SK-N-SH (cell line): Measurements from ENCODE around the gene PRXL2B. TPM values are rescaled to one million over a fixed set of nuclear protein-coding genes. Genes with fewer than 3 reads are reported as not detected.

ENCODE experiments used
- CTCF ChIA-PET: fragments of 300-600, 350-600 bp; formaldehyde crosslinking; extraction: SDS; loops from one replicate; lab custom pipeline; 2021; lab: Yijun Ruan, JAX
- POLR2A ChIA-PET: fragments of 350-600 bp; sonication (Branson Sonifier 250); formaldehyde crosslinking; extraction: SDS; loops from one replicate; lab custom pipeline; 2020; ENCODE audit warnings: antibody characterized with exemption, inconsistent platforms; lab: Yijun Ruan, JAX
- DNase-seq: peaks from one replicate; pipeline ENCODE4 v3.0.0; 2012
- H2AFZ ChIP-seq: fragments of 200-600 bp; sonication (generic); 2 replicates; pipeline ENCODE4 v1.8.1; 2016; ENCODE audit warnings: antibody characterized with exemption, mild to moderate bottlenecking, low read depth
- H3F3A ChIP-seq: fragments of 200-600 bp; sonication (generic); replicated peaks from 2 replicates; pipeline ENCODE3; 2016; ENCODE audit warnings: antibody characterized with exemption, mild to moderate bottlenecking; ENCODE audit not compliant: insufficient read depth
- H3K27ac ChIP-seq, 2 experiments: fragments of 200-500 bp in 1 of 2; fragments of 200-600 bp in 1 of 2; sonication (Bioruptor generic) in 1 of 2; sonication (generic), shearing (Covaris generic) in 1 of 2; 2 replicates each; pipeline versions ENCODE4 v1.5.1 to v1.6.1; 2014 to 2016; ENCODE audit warnings: low read depth in 2 of 2, inconsistent platforms in 1 of 2, low read length in 1 of 2, mild to moderate bottlenecking in 1 of 2, mixed read lengths in 1 of 2
- H3K27me3 ChIP-seq: fragments of 200-600 bp; sonication (generic), shearing (Covaris generic); 2 replicates; pipeline ENCODE4 v1.6.1; 2016; ENCODE audit warnings: mixed run types; ENCODE audit not compliant: insufficient read depth
- H3K36me3 ChIP-seq, 2 experiments: fragments of 200-500 bp in 1 of 2; fragments of 200-600 bp in 1 of 2; sonication (Bioruptor generic) in 1 of 2; sonication (generic) in 1 of 2; replicated peaks in 1 of 2; 2 replicates each; pipeline versions ENCODE3 to v1.5.1; 2014 to 2016; ENCODE audit warnings: low read length in 1 of 2, mild to moderate bottlenecking in 1 of 2; ENCODE audit not compliant: insufficient read depth in 2 of 2, control insufficient read depth in 1 of 2
- H3K4me1 ChIP-seq, 2 experiments: fragments of 200-500 bp in 1 of 2; fragments of 200-600 bp in 1 of 2; sonication (Bioruptor generic) in 1 of 2; sonication (generic), shearing (Covaris generic) in 1 of 2; 2 replicates each; pipeline versions ENCODE4 v1.5.1 to v1.6.1; 2014 to 2016; ENCODE audit warnings: low read depth in 1 of 2, low read length in 1 of 2, mixed run types in 1 of 2; ENCODE audit not compliant: insufficient read depth in 2 of 2, control insufficient read depth in 1 of 2
- H3K4me2 ChIP-seq: fragments of 200-600 bp; sonication (generic), shearing (Covaris generic); 2 replicates; pipeline ENCODE4 v1.6.1; 2017; ENCODE audit warnings: mixed run types
- H3K4me3 ChIP-seq, 2 experiments: fragments of 200-500 bp in 1 of 2; fragments of 200-600 bp in 1 of 2; sonication (Bioruptor generic) in 1 of 2; sonication (generic), shearing (Covaris generic) in 1 of 2; 2 replicates each; pipeline versions ENCODE4 v1.5.1 to v1.8.1; 2014 to 2016; ENCODE audit warnings: low read depth in 2 of 2, inconsistent platforms in 1 of 2, low read length in 1 of 2, mild to moderate bottlenecking in 1 of 2, mixed read lengths in 1 of 2, moderate library complexity in 1 of 2
- H3K79me2 ChIP-seq: fragments of 200-600 bp; sonication (generic); 2 replicates; pipeline ENCODE4 v1.8.1; 2017; ENCODE audit warnings: mild to moderate bottlenecking; ENCODE audit not compliant: insufficient read depth
- H3K9ac ChIP-seq: fragments of 200-600 bp; sonication (generic); 2 replicates; pipeline ENCODE4 v1.6.1; 2017; ENCODE audit warnings: mixed run types
- H3K9me2 ChIP-seq: fragments of 200-600 bp; sonication (generic); 2 replicates; pipeline ENCODE4 v1.6.1; 2017; ENCODE audit warnings: mixed run types
- H3K9me3 ChIP-seq: fragments of 200-600 bp; sonication (generic); 2 replicates; pipeline ENCODE4 v1.6.1; 2017; ENCODE audit warnings: mixed run types, mild to moderate bottlenecking, moderate library complexity
- H4K20me1 ChIP-seq: fragments of 200-600 bp; sonication (generic); 2 replicates; pipeline ENCODE4 v1.6.1; 2017; ENCODE audit warnings: mild to moderate bottlenecking, mixed run types; ENCODE audit not compliant: insufficient read depth
- EZH2phosphoT487 ChIP-seq: fragments of 200-600 bp; sonication (generic); IDR thresholded peaks from 2 replicates; pipeline ENCODE4 v1.6.1; 2017; ENCODE audit warnings: low read depth, mixed run types, mild to moderate bottlenecking, antibody characterized with exemption, moderate library complexity, borderline replicate concordance
- FOSL2 ChIP-seq: IDR thresholded peaks from 2 replicates; pipeline ENCODE4 v1.4.0; 2012; ENCODE audit warnings: low read depth, mild to moderate bottlenecking, moderate library complexity, borderline replicate concordance
- NFIC ChIP-seq: IDR thresholded peaks from 2 replicates; pipeline ENCODE4 v1.4.0; 2012; ENCODE audit warnings: borderline replicate concordance
- RCOR1 ChIP-seq: fragments of 150-350 bp; IDR thresholded peaks from 2 replicates; pipeline ENCODE4 v1.6.1; 2017; ENCODE audit warnings: antibody characterized with exemption, low read length
- YY1 ChIP-seq: IDR thresholded peaks from 2 replicates; pipeline ENCODE4 v1.4.0; 2012; ENCODE audit warnings: low read depth, mild to moderate bottlenecking
- WGBS: methylation state at CpG from one replicate; pipeline ENCODE4 v1.1.6; 2017; ENCODE audit warnings: low lambda C conversion rate; 5-methylcytosine and 5-hydroxymethylcytosine counted together
- polyA plus RNA-seq, 3 experiments: library from polyadenylated mRNA; depleted of rRNA; stranded (reverse); fragments of >200 nt; gene quantifications; 2 replicates each; pipeline ENCODE4 v1.2.3, GENCODE V29; 2012
- TF ChIP-seq, protein P1 (sequence below): fragments of 200-600 bp; sonication (generic); IDR thresholded peaks from 2 replicates; pipeline ENCODE4 v1.6.1; 2017; ENCODE audit warnings: antibody characterized with exemption, mild to moderate bottlenecking, moderate library complexity
- TF ChIP-seq, protein P2 (sequence below): IDR thresholded peaks from 2 replicates; pipeline ENCODE4 v1.6.1; 2012; ENCODE audit warnings: mild to moderate bottlenecking, low read depth, low read length, moderate library complexity
- TF ChIP-seq, protein P3 (sequence below): IDR thresholded peaks from 2 replicates; pipeline ENCODE4 v1.4.0; 2012; ENCODE audit warnings: low read depth, borderline replicate concordance

The PRXL2B gene
- polyA plus RNA-seq, 1 of the 3 experiments (the other 2 are of a cell fraction), result 33.7 TPM

GRCh38 chr1:2539312-2539907 is 47.2 kb upstream of the PRXL2B start:
- Histone ChIP-seq H3K27ac (no peak overlapping the region), H3K27me3 (no peaks in the 10 kb centered on the region), H4K20me1 (no peaks in the 10 kb centered on the region), H3K36me3 (no peaks in the 10 kb centered on the region), H3F3A (no peaks in the 10 kb centered on the region), H3K4me3 (no peak overlapping the region), H3K9ac (no peak overlapping the region), H3K9me3 (no peaks in the 10 kb centered on the region), H3K79me2 (no peaks in the 10 kb centered on the region), H3K4me2 (no peak overlapping the region), H3K4me1 (peaks cover 0 to 30% of the 10 kb centered on the region in 2 experiments; a peak in 1 of 4 replicates), H3K9me2 (no peaks in the 10 kb centered on the region), H2AFZ (no peak overlapping the region)
- 64% methylated on average over 3 of the region's 12 CpGs for WGBS
- TF ChIP-seq NFIC (no peak), EZH2phosphoT487 (no peak), YY1 (no peak), FOSL2 (no peak)
- TF ChIP-seq, protein P1, sequence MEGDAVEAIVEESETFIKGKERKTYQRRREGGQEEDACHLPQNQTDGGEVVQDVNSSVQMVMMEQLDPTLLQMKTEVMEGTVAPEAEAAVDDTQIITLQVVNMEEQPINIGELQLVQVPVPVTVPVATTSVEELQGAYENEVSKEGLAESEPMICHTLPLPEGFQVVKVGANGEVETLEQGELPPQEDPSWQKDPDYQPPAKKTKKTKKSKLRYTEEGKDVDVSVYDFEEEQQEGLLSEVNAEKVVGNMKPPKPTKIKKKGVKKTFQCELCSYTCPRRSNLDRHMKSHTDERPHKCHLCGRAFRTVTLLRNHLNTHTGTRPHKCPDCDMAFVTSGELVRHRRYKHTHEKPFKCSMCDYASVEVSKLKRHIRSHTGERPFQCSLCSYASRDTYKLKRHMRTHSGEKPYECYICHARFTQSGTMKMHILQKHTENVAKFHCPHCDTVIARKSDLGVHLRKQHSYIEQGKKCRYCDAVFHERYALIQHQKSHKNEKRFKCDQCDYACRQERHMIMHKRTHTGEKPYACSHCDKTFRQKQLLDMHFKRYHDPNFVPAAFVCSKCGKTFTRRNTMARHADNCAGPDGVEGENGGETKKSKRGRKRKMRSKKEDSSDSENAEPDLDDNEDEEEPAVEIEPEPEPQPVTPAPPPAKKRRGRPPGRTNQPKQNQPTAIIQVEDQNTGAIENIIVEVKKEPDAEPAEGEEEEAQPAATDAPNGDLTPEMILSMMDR, result peak; percentile 38; the same call in 1 of the 2 replicates
- DNase-seq, result no peak
- ChIA-PET CTCF (interaction anchor here (0.7 to 1.0 kb wide), 3 partner anchors 12 to 69 kb away, joined by 3 read pairs; no protein-coding TSS in a partner anchor), POLR2A (interaction anchor here (0.7 kb wide), 1 partner anchor 69 kb away, joined by 3 read pairs; no protein-coding TSS in a partner anchor)

DNA sequence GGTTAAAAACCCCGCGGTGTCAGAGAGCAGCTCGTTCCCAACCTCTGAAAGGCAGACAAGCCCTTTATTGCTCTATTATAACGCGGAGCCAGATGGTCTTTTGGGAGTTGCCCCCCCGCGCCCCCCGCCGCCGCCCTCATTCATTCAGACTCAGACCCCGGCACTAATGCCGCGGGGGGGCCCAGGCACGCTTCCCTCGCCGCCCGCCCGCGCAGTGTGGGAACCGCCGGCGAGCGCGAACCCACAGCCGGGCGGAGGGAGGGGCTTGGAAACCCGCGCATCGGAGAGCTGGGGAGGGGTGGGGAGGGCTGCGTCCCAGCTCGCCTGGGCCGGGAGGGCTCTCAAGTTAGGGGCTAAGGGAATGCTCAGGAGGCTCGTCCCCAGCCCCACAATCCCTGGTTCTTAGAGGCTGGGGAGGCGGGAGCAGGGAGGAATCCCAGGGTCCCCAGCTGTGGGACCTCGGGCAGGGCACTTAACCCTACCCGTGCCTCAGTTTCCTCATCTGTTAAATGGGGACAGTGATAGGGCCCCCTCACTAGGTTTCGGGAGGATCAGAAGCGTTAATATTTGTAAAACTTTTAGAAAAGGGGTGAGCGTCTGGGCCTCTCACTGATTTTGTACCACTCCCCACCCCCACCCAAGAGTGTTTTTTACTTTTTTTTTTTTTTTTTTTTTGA is 45.6 kb upstream of the PRXL2B start:
- Histone ChIP-seq H3K4me1 (peaks cover 0 to 42% of the 10 kb centered on the region in 2 experiments; a peak in 1 of 4 replicates), H3K79me2 (no peaks in the 10 kb centered on the region), H3K27me3 (no peaks in the 10 kb centered on the region), H3K27ac (no peak overlapping the region), H3K4me3 (no peak overlapping the region), H3K9me3 (no peaks in the 10 kb centered on the region), H2AFZ (no peak overlapping the region), H3K36me3 (no peaks in the 10 kb centered on the region), H3F3A (no peaks in the 10 kb centered on the region), H3K9ac (no peak overlapping the region), H4K20me1 (no peaks in the 10 kb centered on the region), H3K9me2 (no peaks in the 10 kb centered on the region), H3K4me2 (no peak overlapping the region)
- TF ChIP-seq, protein P2, sequence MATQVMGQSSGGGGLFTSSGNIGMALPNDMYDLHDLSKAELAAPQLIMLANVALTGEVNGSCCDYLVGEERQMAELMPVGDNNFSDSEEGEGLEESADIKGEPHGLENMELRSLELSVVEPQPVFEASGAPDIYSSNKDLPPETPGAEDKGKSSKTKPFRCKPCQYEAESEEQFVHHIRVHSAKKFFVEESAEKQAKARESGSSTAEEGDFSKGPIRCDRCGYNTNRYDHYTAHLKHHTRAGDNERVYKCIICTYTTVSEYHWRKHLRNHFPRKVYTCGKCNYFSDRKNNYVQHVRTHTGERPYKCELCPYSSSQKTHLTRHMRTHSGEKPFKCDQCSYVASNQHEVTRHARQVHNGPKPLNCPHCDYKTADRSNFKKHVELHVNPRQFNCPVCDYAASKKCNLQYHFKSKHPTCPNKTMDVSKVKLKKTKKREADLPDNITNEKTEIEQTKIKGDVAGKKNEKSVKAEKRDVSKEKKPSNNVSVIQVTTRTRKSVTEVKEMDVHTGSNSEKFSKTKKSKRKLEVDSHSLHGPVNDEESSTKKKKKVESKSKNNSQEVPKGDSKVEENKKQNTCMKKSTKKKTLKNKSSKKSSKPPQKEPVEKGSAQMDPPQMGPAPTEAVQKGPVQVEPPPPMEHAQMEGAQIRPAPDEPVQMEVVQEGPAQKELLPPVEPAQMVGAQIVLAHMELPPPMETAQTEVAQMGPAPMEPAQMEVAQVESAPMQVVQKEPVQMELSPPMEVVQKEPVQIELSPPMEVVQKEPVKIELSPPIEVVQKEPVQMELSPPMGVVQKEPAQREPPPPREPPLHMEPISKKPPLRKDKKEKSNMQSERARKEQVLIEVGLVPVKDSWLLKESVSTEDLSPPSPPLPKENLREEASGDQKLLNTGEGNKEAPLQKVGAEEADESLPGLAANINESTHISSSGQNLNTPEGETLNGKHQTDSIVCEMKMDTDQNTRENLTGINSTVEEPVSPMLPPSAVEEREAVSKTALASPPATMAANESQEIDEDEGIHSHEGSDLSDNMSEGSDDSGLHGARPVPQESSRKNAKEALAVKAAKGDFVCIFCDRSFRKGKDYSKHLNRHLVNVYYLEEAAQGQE, result no peak
- no peak for TF ChIP-seq RCOR1
- TF ChIP-seq, protein P1, result no peak
- TF ChIP-seq, protein P3, sequence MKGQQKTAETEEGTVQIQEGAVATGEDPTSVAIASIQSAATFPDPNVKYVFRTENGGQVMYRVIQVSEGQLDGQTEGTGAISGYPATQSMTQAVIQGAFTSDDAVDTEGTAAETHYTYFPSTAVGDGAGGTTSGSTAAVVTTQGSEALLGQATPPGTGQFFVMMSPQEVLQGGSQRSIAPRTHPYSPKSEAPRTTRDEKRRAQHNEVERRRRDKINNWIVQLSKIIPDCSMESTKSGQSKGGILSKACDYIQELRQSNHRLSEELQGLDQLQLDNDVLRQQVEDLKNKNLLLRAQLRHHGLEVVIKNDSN, result no peak
- 51% methylated on average over 20 of the region's 39 CpGs for WGBS
- POLR2A ChIA-PET, result no interaction called here
- DNase-seq, result peak; percentile 60
- CTCF ChIA-PET, result interaction anchor here (0.8 kb wide), 1 partner anchor 10 kb away, joined by 3 read pairs; no protein-coding TSS in a partner anchor
